Testis (tissue), 2 donors: ENCODE measurements around the gene NXPH3.

Experiments used
- CTCF ChIP-seq, 3 experiments: fragments of 450-650 bp in 2 of 3; fragments of 200-600 bp in 1 of 3; sonication (generic) in 1 of 3; IDR thresholded peaks; one replicate each; pipeline ENCODE4 v1.5.1; 2016 to 2019; ENCODE audit warnings: antibody characterized with exemption in 3 of 3, mild to moderate bottlenecking in 2 of 3, moderate library complexity in 1 of 3
- POLR2A ChIP-seq: fragments of 450-650 bp; IDR thresholded peaks from one replicate; pipeline ENCODE4 v1.6.1; 2017; ENCODE audit warnings: antibody characterized with exemption, mild to moderate bottlenecking, moderate library complexity

- no peak for TF ChIP-seq CTCF (IDR thresholded peaks at IDR 0.05)
- no peak for TF ChIP-seq POLR2A
Observed at GRCh38 chr17:49574945-49575678, 559 bp upstream of the NXPH3 start.
